Tibial nerve (tissue), 4 donors: Measurements from ENCODE around the gene ZNF865.

Source experiments
- CTCF ChIP-seq, 5 experiments: fragments of 200-600 bp in 3 of 5; fragments of 450-650 bp in 2 of 5; sonication (generic) in 3 of 5; IDR thresholded peaks; one replicate each; pipeline ENCODE4 v1.5.1; 2016 to 2019; ENCODE audit warnings: antibody characterized with exemption in 5 of 5, mild to moderate bottlenecking in 3 of 5, moderate library complexity in 2 of 5
- EP300 ChIP-seq, 2 donors: sonication (generic); formaldehyde crosslinking; IDR thresholded peaks; one replicate each; pipeline ENCODE4 v1.6.1; 2017; ENCODE audit warnings: antibody characterized with exemption in 2 of 2, mild to moderate bottlenecking in 1 of 2
- POLR2A ChIP-seq, 2 donors: fragments of 450-650 bp; IDR thresholded peaks; one replicate each; pipeline ENCODE4 v1.6.1; 2017; ENCODE audit warnings: antibody characterized with exemption in 2 of 2, mild to moderate bottlenecking in 2 of 2, moderate library complexity in 2 of 2

- TF ChIP-seq POLR2A (IDR thresholded peaks at IDR 0.05) (no peak), CTCF (IDR thresholded peaks at IDR 0.05) (no peak), EP300 (IDR thresholded peaks at IDR 0.05) (no peak)
Measured at GRCh38 chr19:55644191-55644833, 38.9 kb downstream of the ZNF865 start.
